NK-92 (cell line): ENCODE data around the gene NCDN.

Experiments
- DNase-seq: peaks from one replicate; lab custom pipeline; 2025; ENCODE audit not compliant: unreplicated experiment; lab: John Stamatoyannopoulos, UW

NCDN gene, protein sequence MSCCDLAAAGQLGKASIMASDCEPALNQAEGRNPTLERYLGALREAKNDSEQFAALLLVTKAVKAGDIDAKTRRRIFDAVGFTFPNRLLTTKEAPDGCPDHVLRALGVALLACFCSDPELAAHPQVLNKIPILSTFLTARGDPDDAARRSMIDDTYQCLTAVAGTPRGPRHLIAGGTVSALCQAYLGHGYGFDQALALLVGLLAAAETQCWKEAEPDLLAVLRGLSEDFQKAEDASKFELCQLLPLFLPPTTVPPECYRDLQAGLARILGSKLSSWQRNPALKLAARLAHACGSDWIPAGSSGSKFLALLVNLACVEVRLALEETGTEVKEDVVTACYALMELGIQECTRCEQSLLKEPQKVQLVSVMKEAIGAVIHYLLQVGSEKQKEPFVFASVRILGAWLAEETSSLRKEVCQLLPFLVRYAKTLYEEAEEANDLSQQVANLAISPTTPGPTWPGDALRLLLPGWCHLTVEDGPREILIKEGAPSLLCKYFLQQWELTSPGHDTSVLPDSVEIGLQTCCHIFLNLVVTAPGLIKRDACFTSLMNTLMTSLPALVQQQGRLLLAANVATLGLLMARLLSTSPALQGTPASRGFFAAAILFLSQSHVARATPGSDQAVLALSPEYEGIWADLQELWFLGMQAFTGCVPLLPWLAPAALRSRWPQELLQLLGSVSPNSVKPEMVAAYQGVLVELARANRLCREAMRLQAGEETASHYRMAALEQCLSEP

DNA sequence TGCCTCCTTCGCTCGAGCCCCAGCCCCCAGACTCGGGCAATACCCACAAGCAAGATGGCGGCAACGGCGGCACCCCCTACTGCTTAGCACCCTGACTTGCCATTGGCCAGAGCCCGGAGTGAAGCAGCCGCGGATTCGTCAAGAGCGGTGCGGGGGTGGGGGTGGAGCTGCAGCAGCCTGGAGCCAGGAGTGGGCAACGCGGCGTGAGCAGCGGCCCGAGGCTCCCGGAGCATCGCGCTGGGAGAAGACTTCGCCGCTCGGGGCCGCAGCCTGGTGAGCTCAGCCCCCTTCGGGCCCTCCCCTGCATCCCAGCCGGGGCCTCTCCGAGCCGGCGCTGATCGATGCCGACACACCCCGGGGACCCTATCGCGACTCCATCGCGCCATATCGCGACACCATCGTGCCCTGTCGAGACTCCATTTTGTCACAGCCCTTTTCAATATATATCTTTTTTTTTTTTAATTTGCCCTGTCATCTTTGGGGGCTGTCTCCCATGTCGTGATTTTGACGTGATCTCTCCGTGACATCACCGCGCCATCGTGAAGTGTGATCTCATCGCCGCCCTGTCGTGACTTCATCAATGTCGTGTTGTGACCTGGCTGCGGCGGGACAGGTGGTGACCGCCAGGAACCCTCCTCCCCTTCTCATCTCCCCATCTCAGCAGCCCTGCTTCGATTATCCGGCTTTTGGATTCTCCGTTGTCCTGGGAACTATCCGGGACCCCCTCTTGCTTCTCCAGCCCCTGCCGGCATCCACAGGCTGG lies at the start of gene NCDN:
NCDN (plus strand) TSS at position 189 of the 763 bp plus-strand sequence; CDS start at position 581, 392 bp downstream.
- peak; percentile 63 for DNase-seq

DNA sequence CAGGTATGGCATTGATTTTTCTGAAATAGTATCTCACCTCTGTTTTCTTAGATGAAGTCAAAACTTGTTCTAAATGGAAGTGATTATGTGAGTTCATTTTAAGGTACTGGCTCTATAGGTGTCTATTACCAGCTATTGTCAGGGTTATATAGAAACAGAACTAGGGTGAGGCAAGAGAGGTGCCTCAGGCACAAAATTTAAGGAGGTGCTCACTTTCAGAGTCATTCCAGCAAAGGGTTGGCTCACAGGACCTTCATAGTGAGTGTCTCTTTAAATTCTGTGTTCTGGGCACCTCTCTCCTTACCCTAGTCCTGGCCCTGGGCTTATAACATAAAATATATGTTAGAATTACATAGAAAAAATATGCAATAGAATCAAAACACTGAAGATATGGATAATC lies 49.7 kb upstream of the NCDN start:
- DNase-seq = no peak

DNA sequence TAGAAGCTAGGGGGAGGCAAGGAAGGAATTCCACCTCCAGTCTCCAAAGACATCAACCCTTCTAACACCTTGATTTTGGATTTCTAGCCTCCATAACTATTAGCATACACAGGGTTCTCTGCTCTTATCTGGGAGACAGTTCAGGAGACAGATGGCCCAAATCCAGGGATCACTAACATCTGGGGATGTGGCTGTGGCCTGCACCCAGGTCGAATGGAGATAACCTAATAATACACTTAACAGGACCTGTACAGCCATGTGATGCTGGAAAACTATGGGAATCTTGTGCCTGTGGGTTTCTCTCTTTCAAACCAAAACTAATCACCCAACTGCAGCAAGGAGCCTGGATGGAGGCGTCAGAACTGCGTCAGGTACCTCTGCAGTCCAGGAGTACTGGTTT lies 48.0 kb upstream of the NCDN start:
- DNase-seq = no peak

DNA sequence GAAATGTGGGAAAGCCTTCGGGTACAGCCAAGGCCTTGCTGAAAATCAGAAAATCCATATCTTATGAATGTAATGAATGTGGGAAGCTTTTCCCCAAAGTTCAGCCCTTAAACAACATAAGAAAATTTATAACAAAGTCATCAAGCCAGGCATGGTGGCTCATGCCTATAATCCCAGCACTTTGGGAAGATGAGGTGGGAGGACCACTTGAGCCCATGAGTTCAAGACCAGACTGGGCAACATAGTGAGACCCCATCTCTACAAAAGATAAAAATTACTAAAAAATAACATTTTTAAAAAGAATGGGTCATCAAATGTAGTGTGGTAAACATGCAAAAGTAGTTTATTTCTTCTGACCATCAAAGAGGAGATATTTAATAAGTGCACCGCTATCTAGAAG lies 46.3 kb upstream of the NCDN start:
- DNase-seq = no peak

DNA sequence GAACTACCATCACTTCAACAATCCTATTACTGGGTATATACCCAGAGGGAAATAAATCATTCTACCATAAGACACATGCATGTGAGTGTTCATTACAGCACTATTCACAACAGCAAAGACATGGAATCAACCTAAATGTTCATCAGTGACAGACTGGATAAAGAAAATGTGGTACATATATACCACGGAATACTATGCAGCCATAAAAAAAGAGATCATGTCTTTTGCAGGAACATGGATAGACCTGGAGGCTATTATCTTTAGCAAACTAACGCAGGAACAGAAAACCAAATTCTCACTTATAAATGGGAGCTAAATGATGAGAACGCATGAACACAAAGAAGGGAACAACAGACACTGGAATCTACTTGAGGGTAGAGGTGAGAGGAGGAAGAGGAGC lies 39.4 kb upstream of the NCDN start:
- no peak for DNase-seq

DNA sequence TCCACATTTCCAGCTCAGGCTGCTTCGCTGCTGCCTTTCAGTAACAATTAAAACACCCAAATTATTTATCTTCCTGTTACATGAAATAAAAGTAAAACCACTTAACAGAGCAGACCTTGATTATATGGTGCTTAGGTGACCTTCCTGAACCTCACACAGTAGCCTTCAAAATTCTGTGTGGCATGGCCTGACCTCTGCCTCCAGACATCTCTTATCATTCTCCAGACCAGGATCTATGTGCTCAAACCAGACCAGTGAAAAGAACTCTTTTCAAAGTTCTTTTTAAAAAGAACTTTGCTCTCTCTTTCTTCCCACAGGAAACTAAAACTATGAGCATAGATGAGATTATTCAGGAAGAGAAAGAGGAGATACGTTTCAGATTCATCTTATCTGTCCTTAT lies 38.2 kb upstream of the NCDN start:
- DNase-seq = no peak

DNA sequence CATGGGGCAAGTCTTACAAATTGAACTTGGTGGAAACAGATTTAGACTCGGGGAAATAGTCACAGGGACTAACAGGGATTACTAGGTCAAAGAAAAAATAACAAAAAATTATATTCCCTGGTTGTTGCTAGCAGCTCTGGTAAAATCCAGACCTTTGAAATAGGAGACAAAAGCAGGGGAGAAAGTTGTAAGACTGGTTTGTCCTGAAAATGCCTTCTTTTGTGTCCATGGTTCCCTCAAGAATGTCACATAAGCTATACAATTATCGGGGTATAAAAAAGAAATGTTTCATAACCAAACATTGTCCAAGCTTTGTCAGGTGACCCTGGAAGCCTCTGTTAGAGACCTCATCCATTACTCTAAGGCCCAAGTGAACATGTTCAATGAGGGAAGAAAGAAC lies 33.5 kb upstream of the NCDN start:
- no peak for DNase-seq

DNA sequence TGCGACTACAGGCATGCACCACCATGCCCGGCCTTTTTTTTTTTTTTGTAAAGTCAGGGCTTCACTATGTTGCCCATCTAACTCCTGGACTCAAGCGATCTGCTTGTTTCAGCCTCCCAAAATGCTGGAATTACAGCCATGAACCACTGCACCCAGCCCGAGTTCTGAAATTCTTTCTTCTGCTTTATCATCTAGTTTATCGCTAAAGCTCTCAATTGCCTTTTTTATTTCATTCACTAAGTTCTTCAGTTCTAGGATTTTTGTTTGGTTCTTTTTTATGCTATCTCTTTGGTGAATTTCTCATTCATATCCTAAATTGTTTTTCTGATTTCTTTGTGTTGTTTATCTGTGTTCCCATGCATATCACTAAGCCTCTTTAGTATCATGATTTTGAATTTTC lies 27.4 kb upstream of the NCDN start:
- no peak for DNase-seq

DNA sequence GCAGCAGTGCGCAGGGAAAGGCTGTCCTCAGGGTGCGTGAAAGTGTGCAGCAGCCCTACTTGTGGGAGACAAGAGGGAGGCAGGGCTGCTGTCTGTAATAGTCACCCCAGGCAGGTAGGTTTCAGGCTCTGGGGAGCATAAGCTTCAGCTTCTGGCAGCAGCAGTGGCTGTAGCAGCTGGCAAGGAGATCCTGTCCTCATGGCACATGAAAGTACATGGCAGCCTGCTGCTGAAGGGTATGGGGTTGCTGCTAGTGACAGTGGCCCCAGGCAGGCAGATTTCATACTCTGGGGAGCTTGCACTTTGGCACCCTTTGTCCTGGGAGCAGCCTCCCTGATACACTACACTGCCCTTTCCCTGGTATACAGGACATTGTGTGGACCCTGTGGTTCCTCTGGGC lies 26.7 kb upstream of the NCDN start:
- no peak for DNase-seq

DNA sequence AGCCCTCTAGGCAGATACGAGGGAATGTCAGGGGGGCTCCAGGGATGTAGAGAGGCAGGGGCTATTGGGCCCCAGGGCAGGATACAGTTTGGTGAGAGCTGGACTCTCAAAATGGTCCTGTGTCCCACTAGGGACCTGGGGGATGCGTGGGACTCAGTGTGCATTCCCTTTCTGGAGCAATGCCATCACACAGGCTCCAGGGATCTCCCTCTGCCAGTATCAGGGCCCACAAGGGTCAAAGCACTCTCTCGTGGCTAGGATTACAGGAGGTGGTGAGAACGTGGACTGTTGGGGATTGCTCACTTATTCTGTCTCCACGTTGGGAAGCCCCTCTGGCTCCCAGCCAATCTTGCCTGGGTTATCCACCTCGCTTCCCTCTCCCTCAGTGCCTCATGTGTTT lies 26.2 kb upstream of the NCDN start:
- DNase-seq = no peak

DNA sequence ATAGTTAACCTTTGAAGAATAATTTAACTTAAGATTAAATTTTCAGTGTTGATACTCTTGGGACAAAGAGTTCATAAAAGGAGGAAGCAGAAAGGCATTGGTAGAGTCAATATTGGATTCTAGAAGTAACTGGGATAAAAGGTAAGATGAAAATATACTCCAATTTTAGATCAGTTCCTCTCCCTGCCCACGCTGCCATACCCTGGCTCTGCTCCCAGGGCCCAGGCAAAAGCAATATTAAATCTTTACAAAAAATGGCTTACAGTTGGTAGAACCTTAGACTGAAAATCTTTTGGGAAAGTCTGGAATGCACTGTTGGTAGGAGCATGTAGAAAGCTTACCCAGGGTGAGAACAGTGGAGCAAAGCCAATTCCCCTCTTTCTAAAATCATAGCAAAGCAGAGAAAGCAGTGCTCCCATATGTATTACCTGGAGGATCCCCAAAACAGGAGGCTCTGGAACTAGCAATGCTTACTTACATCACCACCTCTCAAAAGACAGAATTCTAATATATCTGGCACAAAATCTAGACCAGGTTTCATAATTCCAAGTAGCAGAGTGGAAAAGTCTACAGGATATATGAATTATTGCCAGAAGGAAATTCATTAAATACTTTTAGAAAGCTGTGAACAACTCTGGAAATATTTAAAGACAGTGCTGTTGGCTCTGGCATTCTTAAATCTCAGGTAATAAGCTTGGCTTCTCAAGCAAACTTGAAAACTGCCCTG lies 24.9 kb upstream of the NCDN start:
- no peak for DNase-seq

DNA sequence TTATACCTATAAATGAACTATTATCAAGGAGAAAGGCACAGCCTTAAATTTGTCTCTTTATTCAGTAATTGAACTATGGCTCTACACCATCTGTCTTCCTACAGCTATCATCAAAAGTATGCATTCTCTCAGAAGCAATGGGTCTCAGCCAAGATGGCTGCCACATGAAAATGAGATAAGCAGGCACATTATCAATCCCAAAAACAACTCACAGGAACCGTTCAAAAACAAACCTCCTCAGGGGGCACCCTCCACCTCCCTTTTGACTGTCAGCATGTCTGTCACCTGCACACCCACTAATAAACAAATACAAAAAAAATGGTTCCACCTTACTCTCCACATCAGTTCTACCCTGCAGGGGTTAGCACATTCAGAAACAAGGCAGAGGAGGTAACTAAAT lies 24.0 kb upstream of the NCDN start:
- DNase-seq = no peak

DNA sequence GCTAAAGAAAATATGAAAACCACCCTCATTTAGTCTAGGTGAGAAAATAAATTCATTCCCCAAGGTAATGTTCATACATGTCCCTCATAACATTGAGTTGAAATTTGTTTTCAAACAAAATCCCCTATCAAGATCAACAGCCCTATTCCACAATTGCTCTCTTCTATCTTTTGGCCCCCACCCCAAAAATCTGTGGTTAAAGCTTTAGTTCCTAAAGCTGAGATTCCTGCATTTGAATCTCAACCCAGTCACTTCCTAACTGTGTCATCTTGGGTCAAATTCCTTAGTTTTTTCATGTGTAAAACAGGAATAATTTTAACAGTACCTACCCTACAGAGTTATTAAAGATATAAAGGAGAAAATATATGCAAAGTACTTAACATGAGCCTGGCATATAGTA lies 22.4 kb upstream of the NCDN start:
- no peak for DNase-seq

DNA sequence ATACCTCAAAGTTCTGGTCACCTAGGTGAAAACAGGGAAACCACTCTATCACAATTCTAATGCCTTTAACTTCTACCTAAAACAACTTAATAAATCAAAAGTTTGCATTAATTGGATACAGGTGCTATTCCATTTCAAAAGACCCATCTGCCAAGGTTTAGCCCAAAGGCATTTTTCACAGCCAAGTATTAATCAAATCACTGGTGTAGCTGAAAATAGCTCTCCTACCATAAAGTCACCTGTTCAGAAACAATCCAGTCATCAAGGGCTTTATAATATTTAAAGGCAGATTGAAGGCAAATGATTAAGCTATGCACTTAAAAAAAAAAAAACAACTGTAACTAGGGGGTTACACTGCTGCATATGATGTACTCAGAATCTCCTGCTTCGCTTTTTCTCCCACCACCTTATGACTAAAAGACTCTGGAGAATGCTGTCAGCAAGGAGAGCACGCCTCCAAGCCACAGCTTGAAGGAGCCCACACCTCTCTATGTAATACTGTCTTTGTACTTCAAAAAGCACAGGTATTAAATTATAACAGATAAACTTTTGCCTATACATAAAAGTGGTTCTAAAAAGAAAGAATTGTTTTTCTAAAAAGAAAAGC lies 20.9 kb upstream of the NCDN start:
- DNase-seq = no peak

DNA sequence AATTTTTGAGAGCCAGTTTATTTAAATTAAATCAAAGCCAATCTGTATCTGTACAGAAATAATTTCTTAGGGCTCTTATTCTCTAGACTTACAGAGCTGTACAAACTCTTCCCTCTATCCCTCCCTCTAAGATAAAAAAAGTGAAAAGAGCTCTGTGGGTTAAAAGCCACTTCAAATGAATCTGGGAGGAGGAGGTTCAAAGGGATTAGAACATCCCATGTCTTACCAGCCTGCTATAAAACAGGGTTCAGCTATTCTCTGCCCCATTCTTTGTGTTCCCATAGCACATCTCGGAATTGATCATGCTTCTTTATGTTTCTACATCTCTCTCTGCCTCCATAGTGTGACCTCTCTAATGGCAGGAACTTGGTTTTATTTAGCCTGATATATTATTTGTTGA lies 19.8 kb upstream of the NCDN start:
- DNase-seq = no peak

DNA sequence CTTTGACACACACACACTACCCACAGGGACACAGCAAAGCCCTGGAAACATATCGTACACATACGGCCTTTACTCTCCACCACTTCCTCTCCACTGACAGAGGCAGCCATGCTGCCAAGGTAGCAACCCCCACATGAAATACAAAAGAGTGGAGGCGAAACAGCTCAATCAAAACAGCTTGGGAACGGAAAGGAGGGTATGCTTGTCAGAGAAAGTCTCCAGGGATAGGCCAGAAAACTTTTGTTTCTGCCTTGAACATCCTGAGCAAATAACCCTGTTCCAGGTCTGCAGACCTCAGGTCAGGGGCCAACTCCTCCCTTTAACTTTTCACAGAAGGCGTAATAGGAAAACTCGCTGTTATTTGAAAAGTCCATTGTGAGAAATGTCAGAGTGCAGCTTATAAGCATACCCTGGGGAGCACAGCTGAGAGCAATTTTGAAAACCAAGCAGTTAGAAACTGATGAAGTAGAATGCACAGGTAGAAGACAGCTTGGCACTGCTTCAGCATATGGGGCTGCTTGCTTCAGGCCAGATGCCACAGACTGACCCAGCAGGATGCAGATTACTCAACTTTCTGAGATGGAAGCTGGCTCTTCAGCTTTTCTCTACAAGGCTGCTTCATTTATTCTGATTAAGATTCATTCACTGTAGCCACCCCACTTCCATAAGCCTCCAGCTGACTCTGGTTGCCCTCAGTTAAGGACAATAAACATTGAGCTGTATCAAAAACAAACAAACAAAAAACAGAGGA lies 18.4 kb upstream of the NCDN start:
- DNase-seq = no peak

DNA sequence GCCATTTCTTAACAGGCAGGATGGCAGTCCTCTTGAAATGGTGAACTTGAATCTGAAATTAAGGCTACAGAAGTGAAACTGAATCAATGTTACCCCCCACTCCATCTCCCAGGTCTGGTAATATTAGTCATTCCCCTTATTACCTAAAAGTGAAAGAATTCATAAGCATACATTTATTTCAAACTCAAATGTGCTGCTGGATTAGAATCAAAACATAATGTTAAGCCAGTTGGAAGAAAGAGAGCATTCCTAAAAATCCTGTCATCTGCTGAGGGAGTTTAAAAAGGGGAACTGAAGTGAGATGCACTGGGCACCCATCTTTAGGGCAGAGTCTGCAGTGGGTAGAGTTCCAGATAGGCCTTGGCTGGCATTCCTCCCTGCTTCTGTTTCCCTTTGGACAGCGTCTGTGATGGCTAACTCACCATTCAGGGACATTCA lies 17.8 kb upstream of the NCDN start:
- no peak for DNase-seq

DNA sequence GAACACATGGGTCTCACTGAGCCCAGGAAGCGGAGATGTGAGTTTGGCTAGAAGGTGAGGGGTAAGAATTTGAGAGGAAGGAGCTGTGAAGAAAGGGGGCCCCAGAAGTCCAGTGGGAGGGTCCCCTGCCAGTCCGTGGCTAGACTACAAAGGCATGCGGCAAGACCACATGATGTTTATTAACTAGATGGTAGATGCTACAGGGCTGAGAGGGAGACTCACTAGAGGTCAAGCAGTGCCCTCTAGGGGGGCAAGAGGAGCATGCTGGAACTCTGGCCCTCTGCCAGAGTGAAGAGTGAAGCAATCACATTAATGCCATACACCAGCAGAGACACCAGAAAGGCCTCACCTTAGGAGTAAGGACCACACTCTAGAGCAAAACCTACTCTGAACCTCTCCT lies 12.6 kb upstream of the NCDN start:
- DNase-seq = no peak

DNA sequence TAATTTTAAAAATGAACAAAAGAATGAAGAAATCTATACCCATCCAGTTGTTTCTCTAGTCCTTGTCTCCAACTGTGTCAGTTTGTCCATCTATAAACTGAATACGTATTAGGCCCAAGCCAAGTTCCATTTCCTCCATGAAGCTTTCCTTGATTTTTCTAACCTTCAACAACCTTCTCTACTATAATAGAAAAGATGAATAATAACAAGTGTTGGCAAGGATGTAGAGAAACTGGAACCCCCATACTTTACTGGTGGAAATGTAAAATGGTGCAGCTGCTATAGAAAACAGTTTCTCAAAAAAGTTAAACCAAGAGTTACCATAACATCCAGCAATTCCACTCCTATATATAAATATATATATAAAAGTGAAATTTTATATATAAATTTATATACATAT lies 11.0 kb upstream of the NCDN start:
- DNase-seq = no peak

DNA sequence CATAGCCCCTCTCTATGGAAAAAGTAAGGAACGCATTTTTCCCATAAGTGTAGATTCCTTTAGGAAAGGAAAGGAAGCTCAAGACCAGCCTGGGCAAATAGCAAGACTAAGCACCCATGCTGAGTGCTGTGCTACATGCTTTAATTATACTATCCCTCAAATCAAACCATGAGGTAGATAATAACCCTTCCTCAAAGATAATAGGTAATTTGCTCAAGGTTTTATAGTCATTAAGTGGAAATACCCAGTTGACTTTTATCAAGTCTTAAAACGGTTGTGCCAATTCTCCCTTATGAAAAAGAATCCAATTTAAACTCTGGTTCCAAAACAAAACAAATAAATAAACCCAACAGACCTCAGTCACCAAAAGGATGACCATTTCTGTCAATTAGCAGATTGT lies 3.7 kb upstream of the NCDN start:
- no peak for DNase-seq
